GM15510 (cell line): Measurements from ENCODE around the gene SOWAHC.

Experiments used
- POLR2A ChIP-seq: IDR thresholded peaks from 3 replicates; pipeline ENCODE4 v1.6.1; 2011; ENCODE audit warnings: borderline replicate concordance; ENCODE audit not compliant: insufficient read length; ENCODE audit errors: extremely low read depth

SOWAHC gene

GRCh38 chr2:109654326-109655050, 40.3 kb downstream of the SOWAHC start:
- no peak for TF ChIP-seq POLR2A

DNA sequence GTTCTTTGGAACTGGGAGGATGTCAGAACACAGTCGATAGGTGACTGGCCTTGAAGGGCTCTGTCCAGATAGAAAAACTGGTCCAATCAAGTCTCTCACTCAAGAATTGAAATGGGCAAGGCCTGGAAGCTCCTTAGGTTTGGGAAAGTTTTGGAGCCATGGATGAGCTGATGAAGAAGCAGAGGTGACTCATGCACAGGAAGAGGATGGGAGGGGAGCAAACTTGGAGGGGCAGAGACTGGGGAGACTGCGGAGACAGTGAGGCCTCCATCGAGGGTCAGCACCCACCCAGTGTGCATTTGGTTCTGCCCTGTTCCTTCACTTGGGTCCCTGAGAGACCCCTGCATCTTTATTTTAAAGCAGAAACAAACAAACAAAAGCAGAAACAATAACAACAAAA, 41.1 kb downstream of the SOWAHC start:
- no peak for TF ChIP-seq POLR2A

DNA sequence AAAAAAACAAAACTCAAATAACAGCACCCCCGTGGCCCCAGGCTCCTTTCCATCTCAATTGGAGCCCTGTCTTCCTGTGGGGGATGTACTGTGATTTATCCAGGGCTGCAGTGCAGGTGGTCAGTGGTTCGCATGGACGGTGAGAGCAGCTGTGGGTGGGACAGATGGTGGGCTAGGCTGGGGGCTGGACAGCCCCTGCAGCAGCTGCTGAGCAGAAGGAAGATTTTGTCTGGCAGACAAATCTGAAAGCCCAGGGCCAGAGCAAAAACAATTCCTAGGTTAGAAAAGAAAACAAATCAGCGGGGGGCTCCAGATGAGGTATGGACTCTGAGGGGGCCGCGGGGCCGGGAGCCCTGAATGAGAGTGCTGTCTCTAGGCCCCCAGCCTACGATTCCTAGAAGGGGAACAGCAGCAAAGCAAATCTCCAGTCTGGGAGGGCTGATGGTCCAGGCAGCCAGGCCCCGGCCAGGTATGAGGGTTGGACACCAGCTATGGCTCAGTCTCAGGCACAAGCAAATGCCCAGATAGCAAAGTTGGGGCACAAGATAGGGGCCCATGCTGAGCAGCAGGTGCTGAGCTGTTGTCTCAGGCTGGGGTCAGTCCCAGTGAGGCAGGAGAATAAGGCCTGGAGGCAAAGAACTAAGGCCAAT, 45.4 kb downstream of the SOWAHC start:
- TF ChIP-seq POLR2A, result no peak

DNA sequence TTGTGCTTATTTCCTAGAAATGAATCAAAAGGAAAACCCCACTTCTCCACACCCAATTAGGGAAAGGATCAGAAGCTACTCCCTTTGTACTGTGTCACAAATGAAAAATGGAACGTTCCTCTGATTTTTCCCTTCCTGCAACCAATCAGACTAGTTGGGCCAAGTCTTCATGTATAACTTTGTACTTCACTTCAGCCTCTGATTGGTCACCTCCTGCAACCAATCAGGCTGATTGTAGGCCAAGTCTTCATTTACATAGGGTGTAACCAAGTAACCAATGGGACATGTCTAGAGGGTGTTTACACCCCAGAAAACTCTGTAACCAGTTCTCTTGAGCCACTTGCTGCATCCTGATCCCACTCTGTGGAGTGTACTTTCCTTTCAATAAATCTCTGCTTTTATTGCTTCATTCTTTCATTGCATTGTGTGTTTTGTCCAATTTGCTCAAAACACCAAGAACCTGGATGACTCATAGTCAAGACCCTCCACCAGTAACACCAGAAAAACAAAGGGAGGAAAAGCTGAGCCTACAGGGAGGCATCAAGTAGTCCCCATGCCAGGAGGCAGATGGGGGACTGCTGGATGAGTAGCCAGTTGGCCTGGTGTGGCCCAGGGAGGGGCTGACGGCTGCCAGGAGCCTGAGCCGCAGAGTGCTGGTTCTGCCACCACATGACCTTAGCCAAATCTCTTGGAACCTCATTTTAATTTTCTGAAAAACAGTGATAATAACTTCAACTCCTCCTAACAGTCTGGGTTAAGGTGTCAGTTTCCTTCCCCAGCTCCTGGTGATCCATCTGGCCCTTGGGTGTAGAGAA, 46.1 kb downstream of the SOWAHC start:
- no peak for TF ChIP-seq POLR2A

- TF ChIP-seq POLR2A, result no peak
These were observed 48.7 kb downstream of the SOWAHC start for GRCh38 chr2:109662889-109663288.

DNA sequence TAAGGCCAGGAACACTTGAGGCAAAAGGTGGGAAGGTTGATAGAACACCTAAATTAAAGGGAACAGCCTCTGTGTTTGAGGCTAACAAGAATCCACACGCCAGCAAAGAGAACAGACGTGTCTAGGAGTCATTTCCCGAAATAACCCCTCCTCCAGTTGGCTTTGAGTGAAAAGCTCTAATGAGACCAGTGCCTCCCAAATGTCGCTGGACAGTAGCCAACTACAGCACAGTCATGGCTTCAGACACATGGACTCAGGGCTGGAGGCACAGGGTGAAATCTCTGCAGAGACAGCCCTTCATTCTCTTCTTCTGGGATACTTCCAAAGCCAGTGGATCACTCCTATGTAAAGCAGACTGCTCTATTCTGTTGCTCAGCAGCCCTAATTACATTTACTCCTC, 49.6 kb downstream of the SOWAHC start:
- no peak for TF ChIP-seq POLR2A

- no peak for TF ChIP-seq POLR2A
These were observed 52.3 kb downstream of the SOWAHC start for GRCh38 chr2:109666466-109666865.
